CD1c-positive myeloid dendritic cell (primary cell): ENCODE results near the gene CERS3.
"Not testable (repeated sequence)": the region's sequence is repeated elsewhere in the genome, so short reads cannot be mapped to it uniquely, and the experiment has no call there.

Experiments
- DNase-seq: peaks from one replicate; pipeline ENCODE4 v3.0.0-alpha.2; 2016; ENCODE audit errors: extremely low spot score

CERS3 gene

GRCh38 chr15:100464888-100465287, 63.9 kb downstream of the CERS3 start:
- no peak for DNase-seq

GRCh38 chr15:100464256-100464655, 64.5 kb downstream of the CERS3 start:
- DNase-seq = no peak

GRCh38 chr15:100463515-100463914, 65.2 kb downstream of the CERS3 start:
- DNase-seq = no peak

GRCh38 chr15:100461049-100461448, 67.7 kb downstream of the CERS3 start:
- no peak for DNase-seq

- DNase-seq = no peak
Observed at GRCh38 chr15:100457201-100457600, 71.5 kb downstream of the CERS3 start.

- DNase-seq = no peak
Observed at GRCh38 chr15:100454148-100454547, 74.6 kb downstream of the CERS3 start.

- no peak for DNase-seq
Observed at GRCh38 chr15:100448481-100448880, 80.3 kb downstream of the CERS3 start.

GRCh38 chr15:100441063-100441462, 87.7 kb downstream of the CERS3 start:
- DNase-seq = not testable (repeated sequence)

GRCh38 chr15:100439514-100439913, 89.2 kb downstream of the CERS3 start:
- DNase-seq = no peak

GRCh38 chr15:100438570-100438969, 90.2 kb downstream of the CERS3 start:
- peak; percentile 7 for DNase-seq

- DNase-seq = no peak
Observed at GRCh38 chr15:100437261-100437660, 91.5 kb downstream of the CERS3 start.

GRCh38 chr15:100434561-100434960, 94.2 kb downstream of the CERS3 start:
- no peak for DNase-seq

- no peak for DNase-seq
Observed at GRCh38 chr15:100434038-100434437, 94.7 kb downstream of the CERS3 start.

- no peak for DNase-seq
Observed at GRCh38 chr15:100433304-100433703, 95.4 kb downstream of the CERS3 start.

- no peak for DNase-seq
Observed at GRCh38 chr15:100430411-100430810, 98.3 kb downstream of the CERS3 start.

GRCh38 chr15:100429116-100429728, 99.5 kb downstream of the CERS3 start:
- no peak for DNase-seq

GRCh38 chr15:100426937-100427336, 101.8 kb downstream of the CERS3 start:
- no peak for DNase-seq

- DNase-seq = no peak
Observed at GRCh38 chr15:100405179-100405578, 123.6 kb downstream of the CERS3 start.

- no peak for DNase-seq
Observed at GRCh38 chr15:100400996-100401395, 127.8 kb downstream of the CERS3 start.

GRCh38 chr15:100394736-100395440, 133.9 kb downstream of the CERS3 start:
- peak; percentile 67 for DNase-seq

- no peak for DNase-seq
Observed at GRCh38 chr15:100393008-100393407, 135.7 kb downstream of the CERS3 start.

- peak; percentile 71 for DNase-seq
Observed at GRCh38 chr15:100385300-100386050, 143.3 kb downstream of the CERS3 start.

- no peak for DNase-seq
Observed at GRCh38 chr15:100384108-100384410, 144.7 kb downstream of the CERS3 start.
